NCI-H226 (cell line): ENCODE results near the gene MLLT3.

ENCODE experiments used
- DNase-seq: peaks from one replicate; pipeline ENCODE4 v3.0.0-alpha.2; 2015

Gene MLLT3

GRCh38 chr9:20624201-20625002, 2.1 kb upstream of the MLLT3 start:
- DNase-seq, result peak; percentile 15

- DNase-seq, result no peak
These were observed 1.4 kb upstream of the MLLT3 start for GRCh38 chr9:20623748-20624124.

- DNase-seq, result no peak
These were observed 885 bp upstream of the MLLT3 start for GRCh38 chr9:20623021-20623747.

- DNase-seq, result peak; percentile 56
These were observed 599 bp downstream of the MLLT3 start for GRCh38 chr9:20621471-20622329.

- no peak for DNase-seq
These were observed 1.4 kb downstream of the MLLT3 start for GRCh38 chr9:20620650-20621470.

- no peak for DNase-seq
These were observed 2.7 kb downstream of the MLLT3 start for GRCh38 chr9:20619487-20620200.

- peak; percentile 26 for DNase-seq
These were observed 3.9 kb downstream of the MLLT3 start for GRCh38 chr9:20618361-20618802.

GRCh38 chr9:20616808-20617207, 5.5 kb downstream of the MLLT3 start:
- DNase-seq, result no peak

- no peak for DNase-seq
These were observed 7.6 kb downstream of the MLLT3 start for GRCh38 chr9:20614602-20615216.

- DNase-seq, result peak; percentile 59
These were observed 10.5 kb downstream of the MLLT3 start for GRCh38 chr9:20611691-20612287.

GRCh38 chr9:20610591-20610990, 11.7 kb downstream of the MLLT3 start:
- no peak for DNase-seq

GRCh38 chr9:20608582-20608981, 13.7 kb downstream of the MLLT3 start:
- no peak for DNase-seq

GRCh38 chr9:20606652-20607051, 15.6 kb downstream of the MLLT3 start:
- no peak for DNase-seq

GRCh38 chr9:20604562-20604961, 17.7 kb downstream of the MLLT3 start:
- DNase-seq, result no peak

- no peak for DNase-seq
These were observed 18.6 kb downstream of the MLLT3 start for GRCh38 chr9:20603524-20604268.

- DNase-seq, result no peak
These were observed 21.0 kb downstream of the MLLT3 start for GRCh38 chr9:20601292-20601691.

- DNase-seq, result no peak
These were observed 23.1 kb downstream of the MLLT3 start for GRCh38 chr9:20599195-20599594.

GRCh38 chr9:20598367-20598766, 23.9 kb downstream of the MLLT3 start:
- no peak for DNase-seq

- no peak for DNase-seq
These were observed 24.4 kb downstream of the MLLT3 start for GRCh38 chr9:20597862-20598261.

GRCh38 chr9:20594608-20595007, 27.7 kb downstream of the MLLT3 start:
- DNase-seq, result no peak
